ENCODE measurements around the gene JAKMIP2. TPM values are rescaled to one million over a fixed set of nuclear protein-coding genes. Genes with fewer than 3 reads are reported as not detected.

JAKMIP2 gene
- total RNA-seq, 1 experiment from 2014 or later, result 6.4 TPM

DNA sequence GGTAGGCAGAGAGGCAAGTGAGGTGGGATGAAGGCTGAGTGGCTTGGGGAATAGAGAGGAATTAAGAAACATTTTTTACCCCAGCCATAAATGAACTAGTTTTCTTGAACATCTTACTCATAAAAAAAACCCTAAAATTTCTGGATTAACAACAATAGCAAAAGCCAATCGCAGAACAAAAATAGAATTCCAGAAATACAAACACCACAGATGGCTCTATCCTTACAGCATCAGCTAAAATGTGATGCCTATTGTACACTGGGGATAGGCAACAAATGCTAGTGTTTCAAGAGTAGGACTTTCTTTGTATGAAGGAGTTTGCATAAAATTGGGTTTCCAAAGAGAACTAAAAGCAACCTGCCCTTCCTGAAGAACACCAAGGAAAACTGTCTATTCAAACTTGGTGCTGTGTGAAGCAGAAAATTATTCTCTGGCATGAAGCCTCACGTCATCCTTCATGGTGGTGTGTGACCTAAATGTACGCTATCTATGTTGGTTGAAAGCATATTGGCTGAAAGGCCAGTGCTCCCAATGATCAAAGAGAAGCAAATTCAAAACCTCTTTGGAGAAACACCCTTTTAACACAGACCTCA, 82.9 kb downstream of the JAKMIP2 start:
- no peak overlapping the region for H3K27ac Mint-ChIP-seq
- no peak for DNase-seq

More for the DNA sequence above, 82.9 kb downstream of the JAKMIP2 start:
- no peak overlapping the region for H3T11ph ChIP-seq (ENCODE audit: low read length)
- H3K9ac ChIP-seq (ENCODE audit: extremely low read depth, insufficient read length, low read length), result no peak overlapping the region
- H2BK12ac ChIP-seq (ENCODE audit: insufficient read length, low read depth, low read length), result no peak overlapping the region
- no peak overlapping the region for H3K14ac ChIP-seq (ENCODE audit: insufficient read depth, low read length)
- H3K4me1 ChIP-seq (ENCODE audit: insufficient read depth, low read length), result no peaks in the 10 kb centered on the region
- Mint-ChIP-seq H3K36me3 (ENCODE audit: insufficient read depth in 1 of 3, low read depth in 3 of 3) (peaks cover 29 to 36% (median 34%) of the 10 kb centered on the region in 3 experiments), H3K9me3 (peaks cover 29 to 31% of the 10 kb centered on the region in 2 experiments), H3K4me3 (no peak overlapping the region), H3K27me3 (ENCODE audit: low read depth) (no peaks in the 10 kb centered on the region; the same call in 1 of the 2 replicates), H3K4me1 (no peaks in the 10 kb centered on the region)
- no peaks in the 10 kb centered on the region for H3K23me2 ChIP-seq (ENCODE audit: insufficient read length, low read depth, low read length, poor library complexity, severe bottlenecking)
- H2BK5ac ChIP-seq (ENCODE audit: insufficient read length, low read length), result no peak overlapping the region
- no peak overlapping the region for H4K91ac ChIP-seq (ENCODE audit: insufficient read length, low read depth, low read length)
- H2BK120ac ChIP-seq (ENCODE audit: low read depth, low read length, poor library complexity, severe bottlenecking), result no peak overlapping the region
- H4K5ac ChIP-seq (ENCODE audit: insufficient read length, low read depth, low read length), result no peak overlapping the region
- H3K27me3 ChIP-seq (ENCODE audit: insufficient read depth, low read length), result no peaks in the 10 kb centered on the region
- no peak overlapping the region for H3K23ac ChIP-seq (ENCODE audit: insufficient read length, low read depth, low read length)
- no peak overlapping the region for H3K18ac ChIP-seq (ENCODE audit: insufficient read length, low read depth, low read length)
- no peaks in the 10 kb centered on the region for H3K79me1 ChIP-seq (ENCODE audit: insufficient read depth, low read depth, low read length, poor library complexity, severe bottlenecking)
- H4K20me1 ChIP-seq (ENCODE audit: control insufficient read depth, insufficient read depth, insufficient read length), result no peaks in the 10 kb centered on the region
- H3K4ac ChIP-seq (ENCODE audit: low read depth, low read length), result no peak overlapping the region
- no peak overlapping the region for H3K56ac ChIP-seq (ENCODE audit: insufficient read length, low read depth, low read length)
- H3K27ac ChIP-seq (ENCODE audit: insufficient read length, low read depth, low read length), result no peak overlapping the region
- no peak for TF ChIP-seq CTCF (conservative IDR thresholded peaks at IDR 0.05)
- H4K8ac ChIP-seq (replicated peaks; ENCODE audit: insufficient read length, low read depth, low read length), result no peak overlapping the region
- H2BK15ac ChIP-seq (ENCODE audit: low read depth, low read length), result no peak overlapping the region
- H2BK20ac ChIP-seq (ENCODE audit: low read depth, low read length, poor library complexity, severe bottlenecking), result no peak overlapping the region
- WGBS (ENCODE audit: extremely low coverage, insufficient read length, low lambda C conversion rate), result no CpG with 5 or more reads among the region's 3 CpGs
- no peak overlapping the region for H3K4me2 ChIP-seq (ENCODE audit: insufficient read depth, insufficient read length, low read length)
- no peak overlapping the region for H2AFZ ChIP-seq (ENCODE audit: low read length)
- peaks cover 2% of the 10 kb centered on the region; the same call in 1 of the 2 replicates for H3K79me2 ChIP-seq (ENCODE audit: insufficient read depth, low read length)
- no peak overlapping the region for H2AK5ac ChIP-seq (ENCODE audit: insufficient read length, low read length)
- H3K9me3 ChIP-seq (ENCODE audit: control insufficient read depth, low read depth, low read length), result peaks cover 18% of the 10 kb centered on the region
